Posterior vena cava (tissue), 2 donors: Measurements from ENCODE around the gene HS3ST5. TPM values are rescaled to one million over a fixed set of nuclear protein-coding genes. Genes with fewer than 3 reads are reported as not detected.

ENCODE experiments used
- DNase-seq: peaks from one replicate; pipeline ENCODE4 v3.0.0-alpha.2; 2020; ENCODE audit warnings: low spot score
- intact Hi-C, 2 donors: fragments of 100-400 bp; cut with DNase I; formaldehyde crosslinking; loops; one replicate each; pipeline versions ENCODE4 v1.14.1 to v1.14.2; 2022 to 2023
- total RNA-seq, 2 donors: library from RNA; stranded (reverse); fragmentation: NEBNext Ultra II Directional; extraction: Animal tissue kit (Norgen Biotek cat#: 25700); gene quantifications; one replicate each; pipeline ENCODE4 v1.2.1, GENCODE V29; 2021
- donor health status: DM: yes; HTN: yes; CAD: no.
- donor health status: DM: yes; HTN: yes; CAD: no.

HS3ST5 gene
- total RNA-seq, 2 donors from 2014 or later, result not detected

DNA sequence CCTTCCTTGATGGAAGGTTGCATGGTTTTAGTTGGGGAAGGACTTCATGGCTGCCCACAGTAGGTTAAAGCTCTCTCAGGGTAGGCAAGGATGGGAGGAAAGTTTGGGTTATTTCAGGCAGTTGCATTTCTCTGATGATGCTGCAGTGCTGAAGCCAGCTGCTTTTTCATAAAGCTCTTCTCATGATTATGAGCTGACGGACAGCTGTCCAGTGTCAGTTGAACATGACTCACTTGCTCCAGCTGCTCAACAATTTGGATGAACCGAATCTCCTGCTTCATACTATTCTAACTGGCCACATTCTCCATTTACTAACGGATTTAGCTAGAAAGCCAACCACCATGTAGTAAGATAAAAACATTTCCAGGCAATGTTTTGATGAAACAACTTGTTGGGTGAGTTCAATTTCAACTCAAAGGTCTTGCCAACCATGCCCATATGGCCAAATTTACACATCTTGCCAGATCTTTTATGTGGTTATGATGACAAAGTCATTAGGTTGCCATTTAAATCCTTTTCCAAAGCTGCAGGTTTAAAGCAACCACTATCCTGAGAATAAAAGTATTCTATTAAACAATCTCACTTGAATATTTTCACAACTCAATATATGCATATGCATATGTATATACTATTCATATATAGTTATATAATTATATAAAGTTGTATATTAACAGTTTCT is 125.9 kb downstream of the HS3ST5 start:
- no peak for DNase-seq
- intact Hi-C loops, result no loop called here

DNA sequence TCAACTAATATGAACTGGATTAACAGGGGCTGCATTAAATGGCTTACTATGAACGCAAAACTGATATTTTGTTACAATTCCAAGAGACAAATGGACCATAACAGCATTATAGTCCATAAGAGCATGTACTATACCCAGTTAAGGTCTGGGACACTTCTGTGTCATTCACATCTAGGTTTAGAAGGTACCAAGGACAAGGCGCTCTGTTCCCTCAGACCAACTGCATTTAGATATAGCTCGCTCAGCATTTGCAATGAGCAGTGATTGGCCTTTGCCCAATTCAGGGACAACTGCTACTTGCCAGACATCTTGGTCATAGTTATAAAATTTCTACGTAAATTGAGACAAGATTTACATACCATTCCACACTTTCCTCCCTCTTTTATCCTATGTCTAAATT is 132.4 kb downstream of the HS3ST5 start:
- intact Hi-C loops, result no loop called here
- DNase-seq, result no peak

DNA sequence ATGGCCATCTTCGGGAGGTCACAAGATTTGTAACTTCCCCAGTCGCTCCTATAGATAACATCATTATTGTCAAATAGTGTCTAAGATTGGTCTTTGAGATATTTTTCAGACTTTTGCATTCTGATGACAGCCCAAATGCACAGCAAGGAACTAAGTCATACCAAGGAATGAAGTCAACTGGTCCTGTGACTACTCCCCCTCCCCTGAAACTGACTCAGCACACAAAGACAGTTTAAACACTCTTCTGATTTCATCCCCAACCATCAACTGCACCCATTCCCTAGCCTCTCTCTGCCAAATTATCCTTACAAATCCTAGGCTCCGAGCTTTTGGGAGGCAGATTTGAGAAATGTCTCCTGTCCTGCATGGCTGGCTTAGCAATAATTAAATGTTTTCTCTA is 139.4 kb downstream of the HS3ST5 start:
- DNase-seq, result no peak
- intact Hi-C loops, result no loop called here

DNA sequence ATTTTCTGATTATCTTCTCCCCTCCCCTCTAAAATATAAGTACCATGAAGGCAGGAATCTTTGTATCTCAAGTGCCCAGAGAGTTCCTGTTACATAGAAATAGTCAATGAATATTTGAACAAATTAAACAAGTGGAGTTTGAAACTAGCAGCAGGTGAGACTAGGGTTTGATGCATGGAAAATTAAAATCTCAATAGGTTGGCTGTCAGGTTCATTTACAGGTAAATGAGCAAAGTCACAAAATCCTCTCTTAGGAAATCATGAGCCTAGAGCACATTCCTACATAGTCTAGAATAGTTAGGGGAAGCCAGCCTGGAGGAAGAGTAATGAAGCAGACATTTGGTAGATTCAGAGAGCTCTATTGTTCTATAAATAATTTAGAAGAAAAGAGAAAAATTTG is 140.4 kb downstream of the HS3ST5 start:
- no peak for DNase-seq
- intact Hi-C loops, result no loop called here

DNA sequence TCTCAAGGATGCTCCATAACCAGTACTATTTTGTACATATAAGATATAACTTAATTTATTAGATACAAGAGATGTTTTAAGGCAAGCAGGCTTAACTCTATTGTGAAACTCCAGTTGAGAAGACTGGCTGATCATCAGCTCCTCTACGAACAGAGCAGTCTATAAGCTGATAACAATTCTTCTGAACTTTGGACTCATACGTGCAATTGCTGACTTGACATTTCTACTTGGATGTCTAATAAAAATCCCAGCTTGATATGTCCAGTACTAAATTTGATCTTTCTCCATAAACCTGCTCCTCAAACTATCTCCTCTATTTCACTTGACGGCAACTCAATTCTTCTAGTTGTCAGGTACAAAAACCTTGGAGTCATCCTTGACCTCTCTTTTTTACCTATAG is 141.9 kb downstream of the HS3ST5 start:
- intact Hi-C loops, result no loop called here
- no peak for DNase-seq

DNA sequence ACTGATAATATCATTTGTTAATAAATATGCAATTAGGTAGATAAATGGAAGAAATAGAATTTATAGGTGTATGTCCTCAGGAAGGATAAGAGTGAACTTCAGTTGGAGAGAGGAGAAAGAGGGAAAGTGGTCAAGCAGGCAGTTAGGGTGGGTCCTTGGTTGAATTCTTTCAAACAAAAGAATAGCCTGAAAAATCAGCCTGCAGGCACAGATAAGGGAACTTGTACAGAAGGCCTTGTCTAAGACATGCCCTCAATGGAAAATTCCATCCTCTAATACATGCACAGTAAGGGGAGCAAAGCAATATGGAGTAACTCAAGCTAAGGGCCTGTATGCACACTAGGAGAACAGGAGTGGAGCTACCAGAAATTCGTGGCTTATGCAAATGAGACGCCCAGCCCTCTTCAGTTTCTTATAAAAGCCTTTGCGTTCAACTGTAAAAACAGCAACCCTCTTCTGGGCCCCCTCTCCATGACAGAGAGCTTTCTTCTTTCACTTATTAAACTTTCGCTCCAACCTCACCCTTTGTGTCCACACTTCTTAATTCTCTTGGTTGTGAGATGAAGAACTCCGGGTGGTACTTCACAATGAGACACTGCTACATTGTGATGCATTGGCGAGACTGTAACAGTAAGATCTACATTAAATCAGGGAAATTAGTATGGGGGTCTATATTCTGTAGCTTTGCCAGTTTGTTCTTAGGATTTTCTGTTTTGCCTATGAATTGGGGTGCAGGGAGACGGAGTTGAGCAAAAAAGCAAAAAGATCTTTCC is 147.0 kb downstream of the HS3ST5 start:
- intact Hi-C loops, result no loop called here
- DNase-seq, result no peak

DNA sequence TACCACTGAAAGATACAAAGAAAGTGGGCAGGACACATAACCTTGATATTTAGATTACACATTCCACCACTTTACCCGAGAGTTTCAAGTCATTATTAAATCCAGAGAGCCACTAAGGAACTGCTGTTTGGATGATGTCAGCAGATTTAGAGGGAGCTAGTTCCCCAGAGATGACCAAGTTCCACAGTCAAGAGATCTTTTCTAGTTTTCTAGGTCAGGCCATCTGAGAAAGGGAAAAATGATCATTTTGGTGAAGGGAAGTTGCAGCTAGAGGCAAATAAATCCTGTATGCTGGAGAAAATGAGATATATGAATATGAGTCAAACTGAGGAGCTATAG is 147.8 kb downstream of the HS3ST5 start:
- intact Hi-C loops, result no loop called here

DNA sequence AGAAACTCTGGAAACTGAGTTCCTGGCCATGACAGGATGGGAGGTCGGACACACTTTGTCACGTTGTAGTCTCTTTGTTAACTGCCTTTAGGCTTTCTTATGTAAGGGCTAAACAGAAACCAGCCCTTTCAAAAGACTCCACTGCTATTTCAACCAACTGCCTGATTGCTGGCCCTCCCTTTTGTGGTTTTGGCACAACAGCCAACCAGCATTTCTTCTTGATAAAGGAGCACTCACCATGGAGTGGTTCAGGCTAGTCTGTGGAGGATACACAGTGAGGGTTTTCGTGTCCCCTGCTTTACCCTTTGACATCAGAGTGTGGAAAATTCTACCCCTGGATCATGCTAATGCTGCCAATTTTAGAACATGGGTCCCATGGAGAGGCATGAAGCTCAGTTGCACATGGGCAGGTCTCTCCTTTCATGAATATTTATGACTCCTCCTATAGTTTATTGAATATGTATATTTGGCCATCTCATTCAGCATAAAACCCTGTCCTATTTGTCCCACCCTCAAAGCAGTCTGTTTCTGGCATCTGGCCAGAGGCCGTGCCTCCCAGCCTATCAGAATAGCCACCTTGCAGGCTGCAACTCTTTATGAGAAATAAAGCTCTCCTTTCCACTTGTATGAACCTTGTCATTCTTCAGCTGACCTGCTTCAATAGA is 148.3 kb downstream of the HS3ST5 start:
- no peak for DNase-seq
- intact Hi-C loops, result no loop called here

More for the DNA sequence above, 147.8 kb downstream of the HS3ST5 start:
- no peak for DNase-seq

DNA sequence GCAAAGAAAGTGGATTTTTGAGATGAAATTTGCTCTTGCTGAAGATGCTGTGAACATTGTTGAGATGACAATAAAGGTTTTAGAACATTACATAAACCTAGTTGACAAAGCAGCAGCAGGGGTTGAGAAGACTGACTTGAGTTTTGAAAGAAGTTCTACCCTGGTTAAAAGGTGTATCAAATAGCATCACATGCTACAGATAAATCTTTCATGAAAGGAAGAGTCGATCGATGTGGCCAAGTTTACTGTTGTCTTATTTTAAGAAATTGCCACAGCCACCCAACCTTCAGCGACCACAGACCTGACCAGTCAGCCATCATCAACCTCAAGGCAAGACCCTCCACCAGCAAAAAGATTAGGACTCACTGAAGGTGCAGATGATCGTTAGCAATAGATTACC is 155.3 kb downstream of the HS3ST5 start:
- intact Hi-C loops, result no loop called here

DNA sequence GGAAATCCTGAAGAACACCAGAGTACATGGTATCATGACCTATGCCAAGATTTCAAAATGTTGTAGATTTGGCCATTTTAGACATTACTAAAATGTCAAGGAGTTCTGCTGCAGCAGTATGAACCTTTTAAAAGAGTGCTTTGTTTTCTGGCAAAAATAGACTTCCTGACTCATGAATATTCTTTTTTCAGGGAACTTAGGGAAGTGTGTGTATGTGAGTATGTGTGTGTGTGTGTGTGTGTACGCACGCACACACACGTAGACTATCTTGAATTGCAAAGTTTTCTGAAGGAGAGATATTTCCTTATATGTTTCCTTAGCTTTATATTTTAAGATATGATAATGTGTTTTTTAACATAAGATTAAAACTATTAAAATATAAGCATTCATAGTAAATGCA is 161.2 kb downstream of the HS3ST5 start:
- intact Hi-C loops, result no loop called here
- no peak for DNase-seq

More for the DNA sequence above, 155.3 kb downstream of the HS3ST5 start:
- DNase-seq, result no peak

DNA sequence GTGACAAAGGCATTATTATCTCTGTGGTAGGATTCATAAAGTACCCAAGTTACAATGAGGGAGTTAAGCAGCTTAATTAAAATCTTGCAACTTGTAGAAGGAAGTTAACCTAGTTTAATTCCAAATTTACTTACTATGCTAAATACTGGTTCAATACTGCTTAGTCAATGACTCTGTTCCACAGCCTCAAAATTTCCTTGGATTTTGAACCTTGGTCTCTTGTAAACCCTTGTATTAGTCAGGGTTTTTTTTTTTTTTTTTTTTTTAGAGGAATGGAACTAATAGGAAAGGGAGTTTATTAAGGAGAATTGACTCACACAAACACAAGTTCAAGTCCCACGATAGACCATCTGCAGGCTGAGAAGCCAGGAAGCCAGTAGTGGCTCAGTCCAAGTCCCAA is 163.4 kb downstream of the HS3ST5 start:
- intact Hi-C loops, result no loop called here
- DNase-seq, result no peak

DNA sequence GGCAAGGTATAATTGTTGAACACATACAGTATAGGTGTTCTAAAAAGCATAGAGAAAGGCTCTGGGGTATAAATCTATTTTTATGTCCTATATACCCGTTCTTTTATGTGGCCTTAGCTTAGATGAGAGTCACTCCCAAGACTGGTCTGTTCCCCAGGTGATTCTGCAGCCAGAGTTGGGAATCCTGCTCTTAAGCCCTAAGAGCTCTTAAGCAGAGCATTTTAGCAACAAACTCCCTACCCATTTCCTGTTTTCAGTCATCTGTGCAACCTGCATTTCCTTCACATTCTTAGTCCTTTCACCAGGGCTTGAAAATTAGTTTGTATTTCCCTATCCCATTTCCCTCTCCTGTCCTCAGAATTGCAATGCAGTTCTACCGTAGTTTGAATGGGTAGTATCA is 166.1 kb downstream of the HS3ST5 start:
- intact Hi-C loops, result no loop called here
- no peak for DNase-seq

DNA sequence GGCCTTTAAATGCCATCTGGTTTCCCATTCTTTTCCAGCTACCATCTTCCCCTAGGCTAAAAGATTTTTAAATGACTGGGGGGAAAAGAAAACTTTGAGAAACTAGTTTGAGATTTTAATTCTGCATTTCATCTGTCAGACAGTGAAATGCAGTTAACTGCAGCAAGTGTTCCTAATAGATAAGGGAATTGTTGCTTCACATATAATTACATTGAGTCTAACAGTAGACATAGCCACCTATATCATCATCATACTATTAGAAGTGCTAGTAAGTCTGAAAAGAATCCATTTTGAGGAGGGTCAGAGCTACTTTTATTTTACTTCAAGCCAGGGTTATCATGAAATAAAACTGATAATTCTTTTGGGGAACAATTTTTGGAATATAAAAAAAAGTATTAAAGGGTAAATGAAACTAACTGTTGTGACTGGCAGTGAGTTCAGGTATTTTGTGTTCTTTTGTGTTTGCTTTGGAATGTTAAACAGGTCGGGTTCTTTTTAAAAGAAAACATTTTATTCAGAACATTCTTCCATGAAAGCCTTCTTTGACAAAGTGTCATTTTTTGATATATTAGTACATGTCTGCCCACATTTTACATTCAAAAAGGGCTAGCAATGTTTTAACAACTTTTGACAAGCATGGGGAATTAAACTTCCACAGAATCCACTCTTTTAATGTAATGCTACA is 170.1 kb downstream of the HS3ST5 start:
- intact Hi-C loops, result no loop called here
- DNase-seq, result no peak

DNA sequence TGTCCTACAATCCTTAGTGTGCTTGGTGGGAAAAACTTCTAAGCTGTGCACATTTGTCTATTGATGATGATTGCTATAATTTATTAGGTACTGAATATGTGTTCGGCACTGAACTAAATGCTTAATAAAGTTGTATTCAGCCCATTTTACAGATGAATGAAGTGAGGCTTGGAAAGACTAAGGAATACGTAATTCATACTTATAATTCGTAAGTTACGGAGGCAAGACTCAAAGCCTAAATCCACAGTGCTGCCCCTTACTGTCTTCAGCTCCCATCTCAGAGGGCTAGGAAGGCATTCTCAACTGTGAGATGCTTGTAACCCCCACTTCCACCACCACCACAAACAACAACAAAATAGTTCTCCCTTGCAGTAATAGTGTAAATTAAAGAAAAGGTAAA is 171.3 kb downstream of the HS3ST5 start:
- intact Hi-C loops, result no loop called here

DNA sequence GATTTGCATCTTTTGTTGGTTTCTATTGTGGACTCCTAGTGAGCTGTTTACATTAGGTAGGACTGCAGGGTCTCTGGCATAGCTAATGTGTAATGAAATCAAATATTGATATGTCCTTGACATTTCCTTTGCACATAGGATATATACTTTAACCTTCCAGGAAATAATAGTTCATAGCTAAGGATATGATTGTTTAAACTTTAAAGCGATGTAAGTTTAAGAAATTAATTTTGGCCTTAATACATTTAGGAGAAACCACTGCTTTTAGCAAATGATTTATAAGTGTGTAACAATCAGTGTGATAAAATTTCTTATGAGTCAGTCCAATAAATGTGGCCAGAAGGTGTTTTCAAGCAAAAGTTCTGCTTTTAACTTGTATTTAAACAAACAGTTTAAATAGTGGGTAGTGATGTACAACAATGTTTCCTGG is 171.8 kb downstream of the HS3ST5 start:
- intact Hi-C loops, result no loop called here

More for the DNA sequence above, 171.3 kb downstream of the HS3ST5 start:
- DNase-seq, result no peak

DNA sequence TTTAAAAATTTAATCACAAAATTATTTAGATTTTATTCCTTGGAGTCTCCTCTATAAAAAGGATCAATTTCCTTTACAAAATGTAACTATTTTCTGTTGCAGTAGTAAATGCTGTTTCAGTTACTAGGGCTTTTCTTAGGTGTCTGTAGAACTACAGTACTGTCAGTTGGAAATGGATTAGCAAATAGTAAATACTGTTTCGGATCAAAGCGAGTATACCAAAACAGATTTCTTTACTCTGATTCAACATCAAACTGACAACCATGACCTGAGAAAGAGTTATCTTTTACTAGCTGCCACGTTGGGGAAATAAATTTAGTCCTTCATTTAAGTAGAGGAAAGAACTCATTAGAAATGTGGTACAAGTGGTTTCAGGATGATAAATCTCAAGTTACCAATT is 172.5 kb downstream of the HS3ST5 start:
- no peak for DNase-seq
- intact Hi-C loops, result no loop called here

More for the DNA sequence above, 171.8 kb downstream of the HS3ST5 start:
- DNase-seq, result no peak

DNA sequence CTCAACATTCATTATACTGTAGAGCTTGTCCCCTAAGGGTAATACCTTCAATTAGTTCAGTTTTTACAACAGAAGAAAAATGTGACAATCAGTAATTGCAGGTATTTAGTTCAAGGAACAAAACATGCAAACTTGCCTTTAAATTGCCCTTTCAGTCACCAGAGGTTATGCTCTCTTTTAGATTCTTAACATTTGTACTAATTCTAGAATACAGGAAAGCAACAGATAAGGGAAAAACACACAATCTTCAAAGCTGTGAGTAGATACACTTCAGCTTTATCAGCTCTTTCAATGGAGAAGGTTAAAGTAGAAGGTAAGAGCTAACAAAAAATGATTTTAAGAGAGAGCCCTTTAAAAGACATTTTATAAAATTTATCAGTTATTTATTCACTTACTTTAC is 173.1 kb downstream of the HS3ST5 start:
- DNase-seq, result no peak
- intact Hi-C loops, result no loop called here

DNA sequence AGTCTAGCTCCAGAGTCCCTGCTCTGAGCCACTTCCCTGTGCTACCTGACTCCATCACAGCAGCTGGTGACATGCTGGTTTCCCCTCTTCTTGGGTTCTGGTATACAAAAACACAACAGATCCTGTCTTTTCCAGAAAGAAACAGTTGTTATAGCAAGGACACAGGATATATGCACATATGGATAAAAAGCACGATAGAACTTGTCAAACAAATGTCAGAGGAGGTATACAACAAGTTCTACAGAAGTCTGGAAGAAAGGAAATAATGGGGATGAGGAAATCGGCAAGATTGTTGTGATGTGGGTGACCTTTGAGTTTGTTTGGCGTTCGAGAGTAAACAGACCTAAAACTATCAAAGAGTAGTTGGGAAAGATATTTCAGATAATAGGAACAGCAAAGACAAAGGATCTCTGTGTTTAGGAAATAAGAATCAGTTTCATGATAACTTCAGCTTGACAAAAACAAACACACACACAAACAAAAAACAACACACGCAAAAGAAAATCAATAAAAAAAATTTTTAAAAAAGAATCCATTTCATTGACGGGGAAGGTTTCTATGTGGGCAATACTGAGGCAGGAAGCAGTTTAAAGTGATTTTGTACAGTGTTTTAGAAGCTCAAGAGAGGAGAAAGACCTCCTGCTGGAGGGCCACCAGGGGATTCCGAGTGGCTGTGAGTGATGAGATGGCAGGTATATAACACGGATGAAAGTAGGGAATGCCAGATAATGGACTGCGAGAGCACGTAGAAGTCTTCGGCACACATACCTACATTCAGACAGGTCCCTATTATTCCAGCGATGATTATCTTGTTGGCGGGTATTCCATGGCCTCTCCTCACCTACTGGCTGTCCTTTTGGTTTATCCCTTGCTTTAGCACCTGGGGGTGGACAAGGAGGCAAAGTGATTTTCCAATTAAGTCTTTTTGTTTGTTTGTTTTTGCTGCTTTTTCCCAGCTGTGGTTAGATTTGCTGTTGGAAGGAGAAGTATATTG is 174.9 kb downstream of the HS3ST5 start:
- intact Hi-C loops, result no loop called here
- DNase-seq, result no peak

DNA sequence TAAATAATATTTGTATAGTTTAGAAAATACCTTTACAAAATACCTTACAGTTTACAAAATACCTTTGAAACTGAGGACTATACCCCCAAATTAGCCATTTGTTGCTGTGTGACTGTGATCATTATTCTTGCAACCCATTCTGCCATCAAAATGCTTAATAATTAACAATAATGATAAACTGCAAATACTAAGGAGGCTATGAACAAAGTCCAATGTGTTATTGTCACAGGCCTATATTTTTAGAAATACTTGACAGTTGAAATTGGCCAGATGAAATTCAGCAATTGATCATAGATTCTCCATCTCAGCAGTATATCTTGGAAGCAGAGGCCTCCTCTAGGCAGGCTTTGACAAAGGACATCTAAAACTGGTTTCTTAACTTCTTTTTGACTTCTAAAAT is 178.6 kb downstream of the HS3ST5 start:
- intact Hi-C loops, result no loop called here

More for the DNA sequence above, 178.6 kb downstream of the HS3ST5 start:
- no peak for DNase-seq
